Kidney (tissue), 14 donors: Measurements from ENCODE around the gene CELF1. TPM values are rescaled to one million over a fixed set of nuclear protein-coding genes. Genes with fewer than 3 reads are reported as not detected.

Experiments used
- DNase-seq, 5 donors: peaks; one replicate each; pipeline ENCODE4 v3.0.0-alpha.2; 2013 to 2020
- FAIRE-seq: peaks from 2 replicates; lab custom pipeline; 2012; peaks lifted over from hg19 to GRCh38; lab: Jason Lieb, UNC
- H3K27ac ChIP-seq, 2 donors: one replicate each; pipeline ENCODE4 v1.7.0; 2013; ENCODE audit warnings: low read depth in 2 of 2, low read length in 2 of 2, inconsistent platforms in 1 of 2
- H3K27me3 ChIP-seq: one replicate; pipeline ENCODE4 v1.7.1; 2013; ENCODE audit warnings: low read length, inconsistent platforms; ENCODE audit not compliant: control insufficient read depth, insufficient read depth
- H3K36me3 ChIP-seq, 3 donors: one replicate each; pipeline versions ENCODE4 v1.7.0 to v1.7.1; 2013; ENCODE audit warnings: low read length in 3 of 3, control low read depth in 1 of 3, inconsistent platforms in 1 of 3; ENCODE audit not compliant: insufficient read depth in 3 of 3, control insufficient read depth in 2 of 3
- H3K4me1 ChIP-seq, 3 donors: one replicate each; pipeline versions ENCODE4 v1.7.0 to v1.7.1; 2013; ENCODE audit warnings: low read length in 3 of 3, inconsistent platforms in 1 of 3, low read depth in 1 of 3; ENCODE audit not compliant: control insufficient read depth in 2 of 3, insufficient read depth in 2 of 3
- H3K4me3 ChIP-seq, 3 donors: one replicate each; pipeline versions ENCODE4 v1.7.0 to v1.8.1; 2013; ENCODE audit warnings: low read length in 3 of 3, control low read depth in 1 of 3, inconsistent platforms in 1 of 3
- H3K9ac ChIP-seq, 3 donors: one replicate each; pipeline versions ENCODE4 v1.7.0 to v1.7.1; 2013; ENCODE audit warnings: low read length in 3 of 3, control low read depth in 1 of 3, inconsistent platforms in 1 of 3
- H3K9me3 ChIP-seq, 3 donors: one replicate each; pipeline versions ENCODE4 v1.7.0 to v1.7.1; 2013; ENCODE audit warnings: low read length in 3 of 3, control low read depth in 1 of 3, inconsistent platforms in 1 of 3; ENCODE audit not compliant: control insufficient read depth in 2 of 3, insufficient read depth in 1 of 3
- intact Hi-C: fragments of 100-400 bp; cut with DNase I; formaldehyde crosslinking; loops from one replicate; pipeline ENCODE4 v1.11.1; 2022
- polyA plus RNA-seq: library from polyadenylated mRNA; stranded (reverse); fragments of 350-450 nt; fragmentation: Illumina TruSeq; extraction: RNeasy Lipid Tissue Mini Kit (QIAGEN cat#74804); gene quantifications from one replicate; pipeline ENCODE4 v1.2.3, GENCODE V29; 2014; ENCODE audit warnings: low read depth, low replicate concordance; ENCODE audit not compliant: insufficient read depth
- total RNA-seq: library from RNA; stranded (reverse); fragmentation: NEBNext Ultra II Directional; extraction: Animal tissue kit (Norgen Biotek cat#: 25700); gene quantifications from one replicate; pipeline ENCODE4 v1.2.1, GENCODE V29; 2021
- TF ChIP-seq, protein P1 (sequence below): IDR thresholded peaks from 3 replicates; pipeline ENCODE4 v1.5.1; 2012; ENCODE audit warnings: mild to moderate bottlenecking, moderate library complexity, borderline replicate concordance; ENCODE audit not compliant: insufficient read depth; ENCODE audit errors: extremely low read depth
- donor health status: control.
- donor health status: control.
- donor health status: control.
- donor health status: control.
- donor health status: control.
- donor health status: DM: yes; HTN: yes; CAD: no.
- donor health status: Normal renal cell carcinoma (clear cell type).

CELF1 gene
- total and polyA plus RNA-seq, 2 donors from 2014 or later: 30.8 to 115 TPM

DNA sequence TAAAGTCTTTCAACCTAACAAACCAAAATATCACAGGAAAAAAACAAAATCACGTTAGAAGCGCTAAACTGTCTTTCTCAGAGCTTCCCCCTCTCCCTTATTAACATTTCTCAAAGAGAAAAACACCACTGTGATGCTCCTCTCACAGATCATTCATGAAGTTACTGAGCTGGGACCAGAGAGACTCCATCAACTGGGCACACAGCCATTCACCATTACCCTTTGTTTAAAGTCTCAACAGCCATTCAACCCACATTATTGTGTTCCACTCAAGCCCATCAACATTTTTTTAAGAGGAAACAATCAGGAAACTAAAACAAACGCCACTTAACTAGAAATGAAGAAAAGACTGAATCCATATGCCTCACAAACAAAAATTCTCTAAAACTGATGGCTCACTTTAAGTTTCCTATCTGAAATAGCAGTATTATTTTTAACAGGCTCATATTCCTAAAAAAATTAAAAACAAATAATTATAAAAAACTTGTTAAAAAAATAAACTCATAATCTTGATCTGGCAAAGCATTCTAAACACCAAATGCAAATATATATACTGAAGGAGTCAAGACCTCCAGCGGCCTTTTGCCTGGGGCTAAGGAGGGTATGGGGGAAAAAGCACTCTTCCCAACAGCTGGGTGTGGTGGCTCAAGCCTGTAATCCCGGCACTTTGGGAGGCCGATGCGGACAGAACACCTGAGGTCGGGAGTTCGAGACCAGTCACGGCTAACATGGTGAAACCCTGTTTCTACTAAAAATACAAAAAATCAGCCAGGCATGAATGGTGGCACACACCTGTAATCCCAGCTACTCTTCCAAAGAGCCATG lies 14.0 kb downstream of the CELF1 start:
- Histone ChIP-seq H3K36me3 (peaks cover 0 to 3% (median 0%) of the 10 kb centered on the region in 3 donors), H3K27me3 (no peaks in the 10 kb centered on the region), H3K9ac (no peak overlapping the region), H3K27ac (peak overlapping the region; percentile 32 to 35), H3K4me1 (peaks cover 0 to 14% (median 8%) of the 10 kb centered on the region in 3 donors), H3K9me3 (no peaks in the 10 kb centered on the region), H3K4me3 (no peak overlapping the region)
- no peak for FAIRE-seq
- DNase-seq: peak in 1 of 5 donors; percentile 38
- intact Hi-C loops: no loop called here
- TF ChIP-seq, protein P1, sequence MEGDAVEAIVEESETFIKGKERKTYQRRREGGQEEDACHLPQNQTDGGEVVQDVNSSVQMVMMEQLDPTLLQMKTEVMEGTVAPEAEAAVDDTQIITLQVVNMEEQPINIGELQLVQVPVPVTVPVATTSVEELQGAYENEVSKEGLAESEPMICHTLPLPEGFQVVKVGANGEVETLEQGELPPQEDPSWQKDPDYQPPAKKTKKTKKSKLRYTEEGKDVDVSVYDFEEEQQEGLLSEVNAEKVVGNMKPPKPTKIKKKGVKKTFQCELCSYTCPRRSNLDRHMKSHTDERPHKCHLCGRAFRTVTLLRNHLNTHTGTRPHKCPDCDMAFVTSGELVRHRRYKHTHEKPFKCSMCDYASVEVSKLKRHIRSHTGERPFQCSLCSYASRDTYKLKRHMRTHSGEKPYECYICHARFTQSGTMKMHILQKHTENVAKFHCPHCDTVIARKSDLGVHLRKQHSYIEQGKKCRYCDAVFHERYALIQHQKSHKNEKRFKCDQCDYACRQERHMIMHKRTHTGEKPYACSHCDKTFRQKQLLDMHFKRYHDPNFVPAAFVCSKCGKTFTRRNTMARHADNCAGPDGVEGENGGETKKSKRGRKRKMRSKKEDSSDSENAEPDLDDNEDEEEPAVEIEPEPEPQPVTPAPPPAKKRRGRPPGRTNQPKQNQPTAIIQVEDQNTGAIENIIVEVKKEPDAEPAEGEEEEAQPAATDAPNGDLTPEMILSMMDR: no peak

DNA sequence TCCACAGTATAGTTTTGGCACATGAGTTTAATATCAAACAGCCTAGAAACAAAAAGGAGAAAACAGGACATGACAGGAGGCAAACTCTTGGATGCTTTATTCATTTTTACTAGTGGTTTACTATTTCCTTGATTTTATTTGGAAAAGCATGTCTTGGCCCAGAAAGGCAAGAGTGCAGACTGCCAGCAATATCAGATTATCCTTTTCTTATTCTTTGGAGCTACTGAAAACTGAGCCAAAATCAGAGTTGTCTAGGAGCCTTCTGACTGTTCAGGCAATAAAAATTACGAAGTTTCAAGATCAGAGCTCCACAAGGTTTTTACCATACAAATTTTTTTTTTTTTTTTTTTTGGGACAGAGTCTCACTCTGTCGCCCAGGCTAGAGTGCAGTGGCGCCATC lies 16.0 kb downstream of the CELF1 start:
- no peak overlapping the region for H3K9ac ChIP-seq
- peaks cover 0 to 17% (median 16%) of the 10 kb centered on the region in 3 donors for H3K4me1 ChIP-seq
- no peak overlapping the region for H3K4me3 ChIP-seq
- no peak overlapping the region for H3K27ac ChIP-seq
- H3K36me3 ChIP-seq: peaks cover 0 to 3% (median 0%) of the 10 kb centered on the region in 3 donors
- intact Hi-C loops: no loop called here
- DNase-seq: no peak
- no peaks in the 10 kb centered on the region for H3K9me3 ChIP-seq
- H3K27me3 ChIP-seq: no peaks in the 10 kb centered on the region
- no peak for FAIRE-seq
- TF ChIP-seq, protein P1: no peak

DNA sequence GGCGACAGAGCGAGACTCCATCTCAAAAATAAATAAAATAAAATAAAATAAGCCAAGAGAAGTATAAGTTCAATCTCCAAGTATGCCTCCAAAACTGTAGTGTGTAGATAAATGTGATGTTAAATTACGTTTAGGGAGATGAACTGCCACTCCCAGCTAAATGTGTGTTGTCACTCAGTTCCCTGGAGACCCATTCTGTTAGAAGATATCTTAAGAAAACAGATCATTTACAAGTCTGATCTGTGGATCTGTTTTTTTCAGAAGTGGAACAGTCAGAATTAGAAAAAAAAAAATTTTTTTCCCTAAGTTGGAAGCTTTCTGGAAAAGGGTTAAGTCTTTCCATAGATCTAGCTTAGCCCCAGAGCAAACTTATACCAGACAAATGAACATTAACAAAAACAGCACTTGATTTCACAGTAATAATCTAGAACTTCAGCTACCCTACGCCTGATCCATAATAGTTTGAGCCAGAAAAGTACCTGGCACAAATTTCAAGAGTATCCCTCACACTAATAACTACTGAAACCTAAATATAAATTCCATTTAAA lies 18.2 kb downstream of the CELF1 start:
- Histone ChIP-seq H3K4me3 (no peak overlapping the region), H3K9me3 (no peaks in the 10 kb centered on the region), H3K9ac (no peak overlapping the region), H3K27ac (no peak overlapping the region), H3K4me1 (peaks cover 0 to 10% (median 10%) of the 10 kb centered on the region in 3 donors), H3K36me3 (peaks cover 0 to 3% (median 0%) of the 10 kb centered on the region in 3 donors), H3K27me3 (no peaks in the 10 kb centered on the region)
- intact Hi-C loops: no loop called here
- TF ChIP-seq, protein P1: no peak
- no peak for DNase-seq
- FAIRE-seq: no peak
